Activated naive CD8-positive, alpha-beta T cell treated with anti-CD3 and anti-CD28 coated beads, Interleukin-2, amount 50 U/mL, for 16 hours (primary cell): ENCODE measurements around the gene LEPR.
"Not testable (repeated sequence)": the region's sequence is repeated elsewhere in the genome, so short reads cannot be mapped to it uniquely, and the experiment has no call there.

Experiments
- DNase-seq: peaks from one replicate; pipeline ENCODE4 v3.0.0-alpha.2; 2020; ENCODE audit warnings: low read depth, low spot score

The LEPR gene

GRCh38 chr1:65435987-65436386 is 15.5 kb downstream of the LEPR start:
- no peak for DNase-seq

DNA sequence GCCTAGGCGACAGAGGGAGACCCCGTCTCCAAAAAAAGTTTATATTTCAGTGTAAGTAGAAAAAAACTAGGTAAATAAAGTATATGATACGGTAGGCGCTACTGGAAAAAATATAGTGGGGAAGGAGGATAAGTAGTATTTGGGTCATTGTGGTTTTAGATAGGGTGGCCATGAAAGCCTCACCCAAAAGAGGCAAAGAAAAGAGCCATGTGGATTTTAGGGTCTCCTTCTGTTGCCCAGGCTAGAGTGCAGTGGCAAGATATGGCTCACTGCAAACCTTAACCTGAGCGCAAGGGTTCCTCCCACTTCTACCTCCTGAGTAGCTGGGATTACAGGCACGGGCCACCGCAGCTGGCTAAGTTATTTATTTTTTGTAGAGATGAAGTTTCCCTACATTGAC is 17.1 kb downstream of the LEPR start:
- DNase-seq, result no peak

GRCh38 chr1:65440322-65440900 is 19.9 kb downstream of the LEPR start:
- no peak for DNase-seq

GRCh38 chr1:65440915-65441314 is 20.4 kb downstream of the LEPR start:
- DNase-seq, result no peak

GRCh38 chr1:65441464-65441863 is 21.0 kb downstream of the LEPR start:
- no peak for DNase-seq

- DNase-seq, result no peak
Measured at GRCh38 chr1:65442442-65442841, 22.0 kb downstream of the LEPR start.

GRCh38 chr1:65443647-65444046 is 23.2 kb downstream of the LEPR start:
- DNase-seq, result no peak

DNA sequence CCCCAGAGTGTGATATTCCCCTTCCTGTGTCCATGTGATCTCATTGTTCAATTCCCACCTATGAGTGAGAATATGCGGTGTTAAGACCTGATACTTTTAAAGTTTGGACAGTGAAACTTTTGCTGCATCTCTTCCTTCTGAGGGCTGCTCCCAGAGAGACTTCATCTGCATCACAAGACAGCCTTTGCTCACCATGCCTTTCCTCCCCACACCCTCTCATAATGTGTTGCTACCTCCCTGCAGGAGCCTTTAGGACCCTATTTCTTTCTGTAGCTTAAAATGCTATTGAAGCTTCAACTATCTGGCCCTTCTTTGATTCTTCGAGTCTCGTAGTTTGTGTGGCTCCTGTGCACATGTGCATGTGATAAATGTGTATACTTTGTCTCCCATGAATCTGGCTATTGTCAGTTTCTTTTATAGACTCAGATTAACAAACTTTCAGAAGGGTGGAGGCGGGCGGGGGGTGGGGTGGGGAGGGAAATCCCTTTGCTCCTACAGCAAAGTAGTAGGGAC is 23.7 kb downstream of the LEPR start:
- DNase-seq, result no peak

- no peak for DNase-seq
Measured at GRCh38 chr1:65445837-65446236, 25.4 kb downstream of the LEPR start.

- DNase-seq, result no peak
Measured at GRCh38 chr1:65449214-65449823, 28.9 kb downstream of the LEPR start.

- DNase-seq, result not testable (repeated sequence)
Measured at GRCh38 chr1:65455678-65456077, 35.2 kb downstream of the LEPR start.

DNA sequence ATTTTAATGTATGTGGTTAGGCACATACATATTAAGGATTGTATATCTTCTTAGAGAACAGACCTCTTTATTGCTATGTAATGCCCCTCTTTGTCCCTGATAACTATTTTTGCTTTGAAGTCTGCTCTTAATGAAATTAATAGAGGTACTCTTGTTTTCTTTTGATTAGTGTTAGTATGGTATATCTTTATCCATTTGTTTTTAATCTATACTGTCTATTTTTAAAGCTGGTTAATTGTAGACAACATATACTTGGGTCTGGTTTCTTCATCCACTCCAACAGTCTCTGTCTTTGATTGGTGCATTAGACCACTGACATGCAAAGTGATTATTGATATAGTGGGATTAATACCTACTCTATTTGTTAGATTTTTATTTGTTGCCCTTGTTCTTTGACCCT is 36.0 kb downstream of the LEPR start:
- no peak for DNase-seq

GRCh38 chr1:65457868-65458267 is 37.4 kb downstream of the LEPR start:
- DNase-seq, result no peak

- DNase-seq, result no peak
Measured at GRCh38 chr1:65458730-65459396, 38.4 kb downstream of the LEPR start.

DNA sequence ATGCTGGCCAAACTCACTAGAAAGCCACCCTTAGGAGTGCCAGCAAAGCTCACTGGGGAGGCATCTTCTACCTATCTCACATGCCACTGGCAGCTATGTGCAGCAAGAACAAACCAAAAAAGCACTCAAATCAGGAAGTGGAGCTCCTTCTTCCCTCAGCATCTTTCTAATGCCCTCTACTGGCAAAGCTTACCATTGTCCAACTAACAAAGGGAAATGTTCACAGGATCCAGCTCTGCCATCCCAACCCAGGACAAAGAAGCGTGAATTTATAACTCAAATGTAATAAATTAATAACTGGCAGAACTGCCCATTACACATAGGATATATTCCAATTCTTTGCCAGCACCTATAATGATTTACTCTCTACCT is 38.9 kb downstream of the LEPR start:
- DNase-seq, result no peak

- not testable (repeated sequence) for DNase-seq
Measured at GRCh38 chr1:65465837-65466236, 45.4 kb downstream of the LEPR start.

DNA sequence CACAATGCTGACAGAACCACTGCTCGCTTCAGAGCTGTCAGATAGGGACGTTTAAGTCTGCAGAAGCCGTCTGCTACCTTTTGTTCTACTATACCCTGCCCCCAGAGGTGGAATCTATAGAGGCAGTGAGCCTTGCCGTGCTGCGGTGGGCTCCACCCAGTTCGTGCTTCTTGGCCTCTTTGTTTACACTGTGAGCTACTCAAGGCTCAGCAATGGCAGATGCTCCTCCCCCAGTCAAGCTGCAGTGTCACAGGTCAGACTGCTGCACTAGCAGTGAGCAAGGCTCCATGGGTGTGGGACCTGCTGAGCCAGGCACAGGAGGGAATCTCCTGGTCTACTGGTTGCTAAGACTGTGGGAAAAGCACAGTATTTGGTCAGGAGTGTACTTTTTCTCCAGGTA is 47.1 kb downstream of the LEPR start:
- DNase-seq, result no peak

GRCh38 chr1:65469126-65469888 is 48.8 kb downstream of the LEPR start:
- no peak for DNase-seq

DNA sequence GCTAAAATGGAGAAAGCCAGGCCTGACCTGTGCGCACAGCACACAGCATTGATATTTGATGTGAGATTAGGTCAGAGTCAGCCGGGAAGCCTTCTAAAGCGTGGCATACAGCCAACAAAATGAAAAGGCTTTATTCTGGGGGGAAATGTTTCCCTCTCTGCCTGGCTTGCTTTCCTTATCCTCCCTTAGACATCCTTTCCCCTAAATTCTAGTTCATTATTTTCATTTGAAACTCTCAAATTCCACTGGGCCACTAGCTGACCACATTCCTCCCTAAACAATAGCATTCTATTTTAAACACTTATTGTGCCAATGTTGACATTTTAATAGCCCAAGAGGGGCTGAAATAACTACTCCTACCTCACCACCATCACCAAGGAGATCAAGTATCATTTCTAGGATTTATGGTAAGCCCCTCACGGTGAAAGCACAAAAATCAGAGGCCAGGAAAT is 49.4 kb downstream of the LEPR start:
- no peak for DNase-seq
